IPS-20b (cell line): ENCODE results near the gene LITAF.

Experiments used
- H3K27ac ChIP-seq: one replicate; pipeline ENCODE4 v1.5.1; 2013; ENCODE audit warnings: low read length
- H3K27me3 ChIP-seq: 2 replicates; pipeline ENCODE4 v1.6.1; 2013; ENCODE audit warnings: mild to moderate bottlenecking, low read length, inconsistent platforms; ENCODE audit not compliant: insufficient read depth
- H3K36me3 ChIP-seq: 2 replicates; pipeline ENCODE4 v1.6.1; 2013; ENCODE audit warnings: low read depth, mild to moderate bottlenecking, inconsistent platforms, low read length, moderate library complexity; ENCODE audit not compliant: insufficient read depth
- H3K4me1 ChIP-seq: 2 replicates; pipeline ENCODE4 v1.6.1; 2013; ENCODE audit warnings: mild to moderate bottlenecking, control low read depth, inconsistent platforms, low read length, moderate library complexity; ENCODE audit not compliant: insufficient read depth
- H3K4me3 ChIP-seq: 2 replicates; pipeline ENCODE4 v1.5.1; 2013; ENCODE audit warnings: mild to moderate bottlenecking, low read length, inconsistent platforms
- H3K9ac ChIP-seq: 2 replicates; pipeline ENCODE4 v1.6.1; 2013; ENCODE audit warnings: low read depth, mild to moderate bottlenecking, inconsistent platforms, low read length, moderate library complexity
- H3K9me3 ChIP-seq: 2 replicates; pipeline ENCODE4 v1.6.1; 2013; ENCODE audit warnings: mild to moderate bottlenecking, low read depth, low read length, inconsistent platforms; ENCODE audit not compliant: insufficient read depth

LITAF gene

GRCh38 chr16:11619327-11619851, 32.7 kb upstream of the LITAF start:
- H3K27me3 ChIP-seq: no peaks in the 10 kb centered on the region
- H3K27ac ChIP-seq: no peak overlapping the region
- H3K4me3 ChIP-seq: no peak overlapping the region
- no peak overlapping the region for H3K9ac ChIP-seq
- H3K4me1 ChIP-seq: peaks cover 12% of the 10 kb centered on the region
- no peaks in the 10 kb centered on the region for H3K36me3 ChIP-seq
- no peaks in the 10 kb centered on the region for H3K9me3 ChIP-seq

- Histone ChIP-seq H3K9ac (no peak overlapping the region), H3K4me3 (no peak overlapping the region), H3K4me1 (peaks cover 12% of the 10 kb centered on the region), H3K36me3 (no peaks in the 10 kb centered on the region), H3K27ac (no peak overlapping the region), H3K27me3 (no peaks in the 10 kb centered on the region), H3K9me3 (no peaks in the 10 kb centered on the region)
Measured at GRCh38 chr16:11618107-11618717, 31.5 kb upstream of the LITAF start.

GRCh38 chr16:11615748-11616447, 29.2 kb upstream of the LITAF start:
- no peaks in the 10 kb centered on the region; the same call in 1 of the 2 replicates for H3K27me3 ChIP-seq
- H3K9ac ChIP-seq: no peak overlapping the region
- no peaks in the 10 kb centered on the region for H3K36me3 ChIP-seq
- H3K27ac ChIP-seq: no peak overlapping the region
- H3K4me3 ChIP-seq: no peak overlapping the region
- H3K9me3 ChIP-seq: no peaks in the 10 kb centered on the region
- H3K4me1 ChIP-seq: peaks cover 17% of the 10 kb centered on the region

- Histone ChIP-seq H3K4me3 (no peak overlapping the region), H3K36me3 (no peaks in the 10 kb centered on the region), H3K9ac (no peak overlapping the region), H3K27me3 (no peaks in the 10 kb centered on the region; the same call in 1 of the 2 replicates), H3K9me3 (no peaks in the 10 kb centered on the region), H3K4me1 (peaks cover 17% of the 10 kb centered on the region), H3K27ac (no peak overlapping the region)
Measured at GRCh38 chr16:11614587-11615175, 28.0 kb upstream of the LITAF start.

- Histone ChIP-seq H3K36me3 (no peaks in the 10 kb centered on the region), H3K4me1 (peaks cover 17% of the 10 kb centered on the region), H3K27me3 (no peaks in the 10 kb centered on the region; the same call in 1 of the 2 replicates), H3K27ac (no peak overlapping the region), H3K9me3 (no peaks in the 10 kb centered on the region), H3K4me3 (no peak overlapping the region), H3K9ac (no peak overlapping the region)
Measured at GRCh38 chr16:11613381-11614303, 26.9 kb upstream of the LITAF start.

- no peaks in the 10 kb centered on the region; the same call in 1 of the 2 replicates for H3K27me3 ChIP-seq
- H3K4me1 ChIP-seq: peaks cover 17% of the 10 kb centered on the region
- no peak overlapping the region for H3K27ac ChIP-seq
- no peaks in the 10 kb centered on the region for H3K9me3 ChIP-seq
- no peak overlapping the region for H3K4me3 ChIP-seq
- no peaks in the 10 kb centered on the region for H3K36me3 ChIP-seq
- no peak overlapping the region for H3K9ac ChIP-seq
Measured at GRCh38 chr16:11612665-11613025, 25.9 kb upstream of the LITAF start.

- H3K9me3 ChIP-seq: no peaks in the 10 kb centered on the region
- no peaks in the 10 kb centered on the region for H3K36me3 ChIP-seq
- no peak overlapping the region for H3K9ac ChIP-seq
- H3K27ac ChIP-seq: no peak overlapping the region
- peaks cover 17% of the 10 kb centered on the region for H3K4me1 ChIP-seq
- no peaks in the 10 kb centered on the region; the same call in 1 of the 2 replicates for H3K27me3 ChIP-seq
- no peak overlapping the region for H3K4me3 ChIP-seq
Measured at GRCh38 chr16:11611871-11612664, 25.3 kb upstream of the LITAF start.

- Histone ChIP-seq H3K36me3 (no peaks in the 10 kb centered on the region), H3K27ac (no peak overlapping the region), H3K9me3 (no peaks in the 10 kb centered on the region), H3K4me1 (peaks cover 11% of the 10 kb centered on the region), H3K9ac (no peak overlapping the region), H3K4me3 (no peak overlapping the region), H3K27me3 (no peaks in the 10 kb centered on the region; the same call in 1 of the 2 replicates)
Measured at GRCh38 chr16:11610580-11610979, 23.9 kb upstream of the LITAF start.

GRCh38 chr16:11610121-11610505, 23.4 kb upstream of the LITAF start:
- H3K9me3 ChIP-seq: no peaks in the 10 kb centered on the region
- H3K36me3 ChIP-seq: no peaks in the 10 kb centered on the region
- H3K9ac ChIP-seq: peak overlapping the region; percentile 39; the same call in 1 of the 2 replicates
- no peak overlapping the region for H3K27ac ChIP-seq
- no peaks in the 10 kb centered on the region; the same call in 1 of the 2 replicates for H3K27me3 ChIP-seq
- H3K4me3 ChIP-seq: no peak overlapping the region
- H3K4me1 ChIP-seq: peaks cover 10% of the 10 kb centered on the region

GRCh38 chr16:11609474-11610120, 22.9 kb upstream of the LITAF start:
- Histone ChIP-seq H3K27ac (no peak overlapping the region), H3K9me3 (no peaks in the 10 kb centered on the region), H3K9ac (peak overlapping the region; percentile 39; the same call in 1 of the 2 replicates), H3K4me3 (no peak overlapping the region), H3K4me1 (peaks cover 5% of the 10 kb centered on the region; the same call in 1 of the 2 replicates), H3K36me3 (no peaks in the 10 kb centered on the region), H3K27me3 (no peaks in the 10 kb centered on the region; the same call in 1 of the 2 replicates)
